ENCODE measurements around the gene TMEM161A.

TMEM161A gene

GRCh38 chr19:19098084-19098702 lies 40.1 kb downstream of the TMEM161A start:
- DNase-seq (ENCODE audit: low read depth in 3 of 3) = no peak

GRCh38 chr19:19096641-19097627 lies 41.3 kb downstream of the TMEM161A start:
- DNase-seq (ENCODE audit: low read depth in 3 of 3) = no peak

GRCh38 chr19:19095691-19096090 lies 42.6 kb downstream of the TMEM161A start:
- DNase-seq (ENCODE audit: low read depth in 3 of 3) = no peak

GRCh38 chr19:19094513-19094912 lies 43.8 kb downstream of the TMEM161A start:
- DNase-seq (ENCODE audit: low read depth in 3 of 3) = no peak

- no peak for DNase-seq (ENCODE audit: low read depth in 3 of 3)
Measured at GRCh38 chr19:19087676-19088075, 50.6 kb downstream of the TMEM161A start.

GRCh38 chr19:19083413-19084178 lies 54.7 kb downstream of the TMEM161A start:
- no peak for DNase-seq (ENCODE audit: low read depth in 3 of 3)

GRCh38 chr19:19081642-19082151 lies 56.6 kb downstream of the TMEM161A start:
- no peak for DNase-seq (ENCODE audit: low read depth in 3 of 3)

GRCh38 chr19:19079571-19079970 lies 58.7 kb downstream of the TMEM161A start:
- DNase-seq (ENCODE audit: low read depth in 3 of 3) = no peak

- DNase-seq (ENCODE audit: low read depth in 3 of 3) = no peak
Measured at GRCh38 chr19:19078801-19079200, 59.5 kb downstream of the TMEM161A start.

- DNase-seq (ENCODE audit: low read depth in 3 of 3) = no peak
Measured at GRCh38 chr19:19077103-19077502, 61.2 kb downstream of the TMEM161A start.

GRCh38 chr19:19076476-19076875 lies 61.8 kb downstream of the TMEM161A start:
- no peak for DNase-seq (ENCODE audit: low read depth in 3 of 3)

GRCh38 chr19:19075126-19075525 lies 63.2 kb downstream of the TMEM161A start:
- DNase-seq (ENCODE audit: low read depth in 3 of 3) = no peak

- no peak for DNase-seq (ENCODE audit: low read depth in 3 of 3)
Measured at GRCh38 chr19:19074196-19074882, 63.9 kb downstream of the TMEM161A start.

- DNase-seq (ENCODE audit: low read depth in 3 of 3) = no peak
Measured at GRCh38 chr19:19071897-19072296, 66.4 kb downstream of the TMEM161A start.
